Head of caudate nucleus (tissue), 42 donors: ENCODE measurements around the gene MITF.

ENCODE experiments used
- DNase-seq, 42 donors: peaks; one replicate each; pipeline versions ENCODE4 v3.0.0 to v3.0.0-alpha.2; 2020 to 2021; ENCODE audit warnings: mixed read lengths in 7 of 42
- intact Hi-C: fragments of 100-400 bp; cut with DNase I; formaldehyde crosslinking; loops from one replicate; pipeline ENCODE4 v1.15.0; 2022

The MITF gene

DNA sequence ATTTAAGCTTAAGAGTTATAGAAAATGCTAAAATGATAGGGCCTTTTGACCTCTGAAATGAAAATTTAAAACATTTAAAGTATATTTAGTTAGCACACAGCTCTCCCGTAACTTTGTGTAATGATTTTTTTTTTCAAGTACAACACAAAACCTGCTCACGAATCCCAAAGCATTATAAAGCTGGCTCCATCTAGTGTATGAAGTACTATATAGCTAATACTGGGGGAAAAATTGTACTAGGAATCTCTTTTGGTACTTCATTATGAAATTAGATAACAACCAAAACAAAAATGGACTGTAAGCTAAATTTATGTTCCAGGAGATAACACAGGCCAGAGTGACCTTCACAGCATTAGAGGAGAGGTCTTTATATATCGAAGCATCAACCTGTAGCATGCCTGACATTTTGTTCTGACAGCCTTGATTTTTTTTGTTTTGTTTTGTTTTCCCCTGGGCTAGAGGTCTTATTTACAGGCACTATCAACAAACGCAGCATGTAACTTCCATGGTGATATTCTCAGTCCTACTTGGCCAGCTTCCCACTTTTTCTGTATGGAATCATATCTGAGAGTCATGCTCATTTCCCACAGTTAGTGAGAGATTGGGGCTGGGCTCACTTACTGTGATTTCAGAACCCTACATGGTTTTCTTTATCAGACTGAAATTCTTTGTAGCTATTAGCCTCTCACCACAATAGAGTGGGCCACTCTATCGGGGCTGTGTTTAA is 116.3 kb downstream of the MITF start:
- intact Hi-C loops, result loop anchor here (10.0 kb wide), 1 partner anchor 61 kb away; no protein-coding TSS in a partner anchor
- DNase-seq, result peak in 1 of 42 donors; percentile 8

- no peak for DNase-seq
- intact Hi-C loops, result loop anchor here (10.0 kb wide), 1 partner anchor 62 kb away; no protein-coding TSS in a partner anchor
Measured at GRCh38 chr3:69856965-69857705, 117.9 kb downstream of the MITF start.

GRCh38 chr3:69861556-69861955 is 122.3 kb downstream of the MITF start:
- intact Hi-C loops, result no loop called here

DNA sequence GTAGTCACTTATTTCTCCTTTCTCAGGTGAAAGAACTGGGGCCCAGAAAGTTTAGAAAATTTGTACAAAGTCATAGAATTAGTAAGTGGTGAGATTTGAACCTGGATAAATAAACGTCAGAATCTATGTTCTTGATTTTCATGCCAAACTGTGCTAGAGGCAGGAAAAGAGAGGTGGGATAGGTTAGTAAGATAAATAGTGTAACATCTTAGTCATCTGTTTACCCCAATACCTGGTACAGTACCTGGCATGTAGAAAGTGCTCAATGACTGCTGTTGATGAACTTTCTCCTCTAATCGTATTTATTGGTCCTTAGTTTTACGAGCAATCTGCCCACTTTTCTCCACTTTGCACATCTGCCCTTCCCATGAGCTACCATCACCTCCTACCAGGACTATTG is 124.9 kb downstream of the MITF start:
- intact Hi-C loops, result no loop called here
- no peak for DNase-seq

More at GRCh38 chr3:69861556-69861955, 122.3 kb downstream of the MITF start:
- DNase-seq, result no peak

DNA sequence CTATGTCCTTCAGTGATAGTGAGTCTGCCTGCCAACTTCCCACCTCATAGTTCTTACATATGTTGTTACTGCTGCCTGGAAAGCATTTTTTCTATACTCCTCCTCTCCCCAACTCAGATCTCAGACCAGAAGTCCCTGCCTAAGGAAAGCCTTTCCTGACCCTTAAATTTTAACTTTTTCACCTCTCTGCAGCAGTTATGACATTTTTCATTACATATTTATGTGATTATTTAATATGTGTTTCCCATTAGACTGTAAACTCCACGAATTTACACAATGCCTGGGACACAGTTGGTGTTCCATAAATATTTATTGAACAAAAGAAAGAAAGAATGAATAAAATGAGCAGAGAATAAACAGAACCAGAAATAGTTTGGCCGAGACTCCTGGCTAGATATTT is 125.5 kb downstream of the MITF start:
- DNase-seq, result no peak
- intact Hi-C loops, result no loop called here

- intact Hi-C loops, result no loop called here
- peak; percentile 14 to 86 (median 57) for DNase-seq
Measured at GRCh38 chr3:69865925-69866679, 126.8 kb downstream of the MITF start.

GRCh38 chr3:69866988-69867720 is 127.9 kb downstream of the MITF start:
- intact Hi-C loops, result no loop called here
- DNase-seq, result no peak

- intact Hi-C loops, result no loop called here
Measured at GRCh38 chr3:69867941-69868505, 128.8 kb downstream of the MITF start.

DNA sequence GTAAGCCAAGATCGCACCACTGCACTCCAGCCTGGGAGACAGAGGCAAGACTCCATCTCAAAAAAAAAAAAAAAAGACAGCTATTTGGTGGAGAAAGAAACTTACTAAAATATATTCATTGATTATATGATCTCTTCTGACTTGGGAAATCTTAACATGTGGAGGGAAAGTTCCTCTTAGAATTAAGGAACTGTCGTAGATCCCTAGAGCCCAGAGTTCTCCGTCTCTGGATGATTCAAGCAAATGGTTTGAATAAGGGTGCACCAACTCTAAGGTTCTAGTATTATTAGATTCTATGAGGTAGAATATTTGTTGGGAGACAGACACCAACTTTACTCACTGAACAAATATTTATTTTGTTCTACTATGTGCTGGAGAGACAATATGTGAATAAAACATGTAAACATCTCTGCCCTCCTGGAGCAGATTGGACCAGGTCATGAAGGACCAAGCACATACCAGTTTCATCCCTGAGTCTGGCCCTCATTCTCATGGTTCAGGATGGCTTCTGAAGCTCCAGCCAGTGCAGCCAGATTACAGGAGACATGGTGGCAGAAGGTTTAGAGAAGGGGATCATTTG is 129.7 kb downstream of the MITF start:
- intact Hi-C loops, result no loop called here
- DNase-seq, result no peak

More at GRCh38 chr3:69867941-69868505, 128.8 kb downstream of the MITF start:
- no peak for DNase-seq

DNA sequence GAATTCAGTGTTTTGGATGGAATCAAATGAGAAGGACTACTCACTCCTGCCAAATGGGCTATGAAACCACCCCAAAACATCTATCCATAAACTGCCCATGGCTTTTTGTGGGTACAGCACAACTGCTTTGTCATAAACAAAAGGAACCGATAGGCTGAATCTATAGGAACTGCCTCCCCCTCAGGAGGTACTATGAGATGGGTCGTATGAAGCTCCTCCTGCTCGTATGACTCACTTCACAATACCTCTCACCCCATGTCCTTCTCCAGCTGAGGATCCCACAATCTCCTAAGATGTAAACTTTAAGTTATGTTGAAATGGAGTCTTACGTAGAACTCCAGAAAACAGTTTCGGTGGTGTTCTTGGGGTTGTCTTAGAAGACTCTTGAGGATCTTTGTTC is 130.4 kb downstream of the MITF start:
- DNase-seq, result no peak
- intact Hi-C loops, result no loop called here

DNA sequence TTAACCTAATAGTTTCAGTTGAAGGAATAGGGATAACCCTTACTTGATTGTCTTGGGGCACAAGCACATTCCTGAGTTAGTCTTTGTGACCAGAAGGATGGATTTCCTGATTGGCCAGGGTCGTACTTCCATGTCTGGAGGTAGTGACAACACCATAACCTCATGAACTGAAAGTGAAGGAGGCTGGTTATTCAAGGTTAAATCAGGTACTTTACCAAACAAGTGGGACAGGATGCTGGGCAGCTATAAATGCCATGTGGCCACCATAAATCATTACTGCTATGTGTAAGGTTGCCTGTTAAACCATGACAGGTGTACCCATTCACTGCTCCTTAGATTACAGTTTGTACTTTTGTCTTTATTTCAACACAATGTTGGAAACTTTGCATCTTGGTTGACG is 132.0 kb downstream of the MITF start:
- intact Hi-C loops, result no loop called here

GRCh38 chr3:69871868-69872267 is 132.6 kb downstream of the MITF start:
- DNase-seq, result no peak
- intact Hi-C loops, result no loop called here

More for the DNA sequence above, 132.0 kb downstream of the MITF start:
- DNase-seq, result no peak

DNA sequence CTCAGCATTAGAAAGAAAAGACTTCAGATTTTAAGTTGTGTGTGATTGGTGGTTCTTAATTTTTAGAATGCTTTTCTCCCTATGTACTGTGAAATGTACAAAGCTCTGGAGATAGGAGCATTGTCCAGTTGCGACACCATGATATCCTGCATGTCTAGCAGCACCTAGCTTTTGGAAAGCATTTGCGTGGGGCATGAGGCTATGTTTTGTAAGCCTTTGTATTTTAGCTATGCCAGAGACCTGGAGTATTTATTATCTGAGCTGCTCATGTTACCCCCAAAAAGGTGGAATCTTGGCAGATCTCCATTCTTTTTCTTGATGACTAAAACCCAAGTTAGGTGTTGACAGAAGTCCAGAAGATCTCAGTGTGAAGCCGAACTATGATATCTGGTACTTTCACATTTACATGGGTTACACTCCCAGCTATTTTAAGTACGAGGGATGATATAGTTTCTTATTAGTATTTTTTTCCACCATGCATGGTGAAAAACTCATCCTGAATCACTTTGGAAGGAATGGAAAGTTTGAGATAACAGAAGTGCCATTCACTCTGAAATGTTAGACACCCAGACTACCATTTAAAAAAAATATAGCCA is 133.6 kb downstream of the MITF start:
- intact Hi-C loops, result no loop called here
- no peak for DNase-seq

DNA sequence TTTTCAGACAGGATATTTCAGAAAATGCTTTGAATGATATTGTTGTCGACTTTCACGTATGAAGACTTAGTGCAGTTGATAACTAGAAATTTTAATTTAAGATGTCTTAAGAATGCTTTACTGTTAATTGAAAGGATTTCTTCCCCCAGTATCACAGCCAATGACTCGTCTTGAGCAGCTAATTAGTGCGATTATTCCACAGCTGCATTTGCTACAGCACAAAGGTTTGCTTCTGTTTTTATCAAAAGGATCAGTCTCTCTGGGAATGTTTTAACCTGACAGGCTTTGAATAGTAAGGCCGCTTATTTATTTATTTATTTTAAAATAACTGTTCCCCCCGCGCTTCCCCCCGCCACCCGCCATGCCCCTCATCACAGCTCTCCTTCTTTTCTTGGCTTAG is 136.8 kb downstream of the MITF start:
- no peak for DNase-seq
- intact Hi-C loops, result no loop called here

DNA sequence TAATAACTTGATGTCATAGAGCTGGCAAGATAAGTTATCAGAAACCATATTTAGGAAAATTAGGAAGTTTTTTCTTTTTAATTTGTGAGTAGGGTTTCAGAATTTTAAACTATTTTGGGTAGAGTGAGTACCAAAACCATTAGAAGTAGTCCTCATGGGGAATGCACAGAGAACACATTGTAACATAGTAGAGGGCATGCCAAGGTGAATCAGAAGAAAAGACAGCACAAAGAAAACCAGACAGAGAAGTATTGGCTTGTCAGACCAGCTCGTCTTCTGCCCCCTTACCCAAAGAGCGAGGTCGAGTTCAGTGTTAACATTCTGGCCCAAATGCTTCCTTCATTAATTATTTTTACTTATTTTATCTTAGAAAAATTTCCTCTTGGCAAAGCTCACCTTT is 139.0 kb downstream of the MITF start:
- DNase-seq, result no peak
- intact Hi-C loops, result no loop called here

DNA sequence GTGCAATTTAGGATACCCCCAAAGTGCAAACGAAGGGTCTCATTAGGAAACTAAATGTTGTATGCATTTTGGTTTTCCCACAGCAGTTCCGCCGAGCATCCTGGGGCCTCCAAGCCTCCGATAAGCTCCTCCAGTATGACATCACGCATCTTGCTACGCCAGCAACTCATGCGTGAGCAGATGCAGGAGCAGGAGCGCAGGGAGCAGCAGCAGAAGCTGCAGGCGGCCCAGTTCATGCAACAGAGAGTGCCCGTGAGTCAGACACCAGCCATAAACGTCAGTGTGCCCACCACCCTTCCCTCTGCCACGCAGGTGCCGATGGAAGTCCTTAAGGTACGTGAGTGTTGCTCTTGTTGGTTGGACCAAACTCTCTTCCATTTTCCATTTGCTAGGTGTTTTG is 139.8 kb downstream of the MITF start:
- DNase-seq, result no peak
- intact Hi-C loops, result no loop called here

DNA sequence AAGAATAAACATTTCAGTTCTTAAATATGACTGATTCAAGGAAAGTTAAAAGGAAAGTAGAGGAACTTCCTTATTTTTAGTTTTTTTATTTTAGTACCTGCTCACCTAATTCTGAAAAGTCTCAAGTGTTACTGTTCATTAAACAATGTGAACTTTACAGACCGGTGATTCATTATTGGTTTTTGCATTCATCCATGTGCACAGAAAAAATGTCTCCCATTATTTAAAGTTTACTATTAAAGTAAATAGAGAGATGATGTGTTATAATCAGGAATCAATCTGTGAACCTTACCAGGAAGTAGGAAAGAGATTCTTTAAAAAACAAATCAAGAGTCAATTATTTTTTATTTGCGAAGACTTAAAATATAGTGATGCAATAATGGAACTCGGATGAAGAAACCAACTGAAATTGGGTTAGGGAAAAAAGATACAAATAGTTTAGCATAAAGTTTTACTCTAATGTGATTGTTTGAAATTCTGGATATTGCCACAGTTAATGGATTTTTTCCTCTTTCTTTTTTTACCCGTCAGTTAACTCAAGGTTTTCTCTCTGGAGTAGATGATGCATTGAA is 140.9 kb downstream of the MITF start:
- intact Hi-C loops, result no loop called here
- DNase-seq, result no peak

- DNase-seq, result no peak
- intact Hi-C loops, result no loop called here
Measured at GRCh38 chr3:69881051-69881450, 141.8 kb downstream of the MITF start.
